ENCODE data around the gene SSH3. TPM values are rescaled to one million over a fixed set of nuclear protein-coding genes. Genes with fewer than 3 reads are reported as not detected.

SSH3 gene
- total RNA-seq, 1 donor from 2014 or later: 35.0 TPM

DNA sequence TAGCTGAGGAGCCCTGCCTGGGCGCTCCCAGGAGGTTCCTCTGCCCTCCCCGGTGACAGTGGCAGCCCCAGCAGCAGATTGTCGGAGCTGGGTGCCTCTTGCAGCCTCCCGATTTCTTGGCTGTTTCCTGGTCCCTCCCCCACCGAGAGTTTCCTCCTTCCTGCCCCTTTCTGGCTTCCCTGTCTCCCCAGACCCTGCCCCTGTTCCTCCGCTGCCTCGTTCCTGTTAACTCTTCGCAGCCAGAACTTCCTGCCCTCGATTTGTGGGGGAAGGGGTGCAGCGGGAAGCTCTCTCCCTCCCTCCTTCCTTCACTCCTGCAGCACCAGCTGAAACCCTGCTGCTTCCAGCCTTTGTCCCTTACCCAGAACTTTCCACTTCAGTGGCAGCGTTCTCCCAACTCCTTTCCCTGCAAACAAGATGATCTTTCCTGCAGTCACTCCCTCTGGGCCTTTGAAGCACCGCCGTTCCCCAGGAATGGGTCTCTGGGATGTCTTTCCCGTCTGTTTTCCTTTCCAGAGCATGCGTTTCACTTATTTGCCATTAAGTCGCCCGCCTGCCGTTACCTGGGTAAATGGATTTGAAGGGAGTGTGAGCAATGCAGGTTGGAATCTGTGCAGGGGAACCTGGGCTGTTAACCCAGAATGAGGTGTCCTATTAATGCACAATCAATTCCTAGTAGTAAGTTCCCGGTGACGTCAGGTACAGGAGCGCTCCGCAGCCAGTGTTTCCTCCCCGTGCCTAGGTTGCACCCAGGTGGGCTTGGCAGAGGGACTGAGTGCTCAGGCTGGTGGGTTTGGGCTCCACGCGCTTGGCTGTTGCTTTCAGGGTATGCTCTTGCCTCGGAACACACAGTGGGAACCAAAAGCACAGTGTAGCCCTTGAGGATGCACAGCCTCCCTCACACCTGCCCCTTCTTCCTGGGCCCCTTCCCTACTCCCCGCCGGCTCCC lies 32.8 kb upstream of the SSH3 start:
- H3K27me3 ChIP-seq (ENCODE audit: control insufficient read depth, insufficient read depth, low read length): no peaks in the 10 kb centered on the region

DNA sequence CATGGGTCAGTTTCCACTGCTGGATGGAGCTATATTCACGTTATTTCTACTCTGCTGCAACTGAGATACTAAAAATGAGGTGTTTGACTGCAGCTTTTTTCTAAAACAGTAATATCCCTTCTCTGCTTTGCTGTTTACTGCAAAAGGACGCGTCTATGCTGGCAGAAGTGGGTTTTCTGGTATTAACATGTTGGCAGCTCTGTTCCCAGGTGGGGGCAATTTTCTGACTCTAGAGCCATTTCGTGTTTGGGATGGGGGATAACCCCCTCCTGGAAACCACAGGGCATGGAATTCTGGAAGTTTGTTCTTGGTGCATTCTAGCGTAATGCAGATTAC lies 32.2 kb upstream of the SSH3 start:
- TF ChIP-seq, protein P1, sequence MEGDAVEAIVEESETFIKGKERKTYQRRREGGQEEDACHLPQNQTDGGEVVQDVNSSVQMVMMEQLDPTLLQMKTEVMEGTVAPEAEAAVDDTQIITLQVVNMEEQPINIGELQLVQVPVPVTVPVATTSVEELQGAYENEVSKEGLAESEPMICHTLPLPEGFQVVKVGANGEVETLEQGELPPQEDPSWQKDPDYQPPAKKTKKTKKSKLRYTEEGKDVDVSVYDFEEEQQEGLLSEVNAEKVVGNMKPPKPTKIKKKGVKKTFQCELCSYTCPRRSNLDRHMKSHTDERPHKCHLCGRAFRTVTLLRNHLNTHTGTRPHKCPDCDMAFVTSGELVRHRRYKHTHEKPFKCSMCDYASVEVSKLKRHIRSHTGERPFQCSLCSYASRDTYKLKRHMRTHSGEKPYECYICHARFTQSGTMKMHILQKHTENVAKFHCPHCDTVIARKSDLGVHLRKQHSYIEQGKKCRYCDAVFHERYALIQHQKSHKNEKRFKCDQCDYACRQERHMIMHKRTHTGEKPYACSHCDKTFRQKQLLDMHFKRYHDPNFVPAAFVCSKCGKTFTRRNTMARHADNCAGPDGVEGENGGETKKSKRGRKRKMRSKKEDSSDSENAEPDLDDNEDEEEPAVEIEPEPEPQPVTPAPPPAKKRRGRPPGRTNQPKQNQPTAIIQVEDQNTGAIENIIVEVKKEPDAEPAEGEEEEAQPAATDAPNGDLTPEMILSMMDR (IDR thresholded peaks at IDR 0.05; ENCODE audit: insufficient read depth, low read length, severe bottlenecking): no peak
- DNase-seq (ENCODE audit: low read depth) (no peak), FAIRE-seq (no peak)
- Histone ChIP-seq H3K27me3 (ENCODE audit: control insufficient read depth, insufficient read depth, low read length) (no peaks in the 10 kb centered on the region), H3K4me3 (ENCODE audit: low read depth, low read length) (no peak overlapping the region), H3K36me3 (ENCODE audit: control insufficient read depth, insufficient read depth, low read length) (peaks cover 30% of the 10 kb centered on the region)

More for the DNA sequence above, 32.8 kb upstream of the SSH3 start:
- no peak overlapping the region for H3K4me3 ChIP-seq (ENCODE audit: low read depth, low read length)
- DNase-seq (ENCODE audit: low read depth): no peak
- FAIRE-seq: no peak
- H3K36me3 ChIP-seq (ENCODE audit: control insufficient read depth, insufficient read depth, low read length): peaks cover 26% of the 10 kb centered on the region
- TF ChIP-seq, protein P1 (IDR thresholded peaks at IDR 0.05; ENCODE audit: insufficient read depth, low read length, severe bottlenecking): no peak

DNA sequence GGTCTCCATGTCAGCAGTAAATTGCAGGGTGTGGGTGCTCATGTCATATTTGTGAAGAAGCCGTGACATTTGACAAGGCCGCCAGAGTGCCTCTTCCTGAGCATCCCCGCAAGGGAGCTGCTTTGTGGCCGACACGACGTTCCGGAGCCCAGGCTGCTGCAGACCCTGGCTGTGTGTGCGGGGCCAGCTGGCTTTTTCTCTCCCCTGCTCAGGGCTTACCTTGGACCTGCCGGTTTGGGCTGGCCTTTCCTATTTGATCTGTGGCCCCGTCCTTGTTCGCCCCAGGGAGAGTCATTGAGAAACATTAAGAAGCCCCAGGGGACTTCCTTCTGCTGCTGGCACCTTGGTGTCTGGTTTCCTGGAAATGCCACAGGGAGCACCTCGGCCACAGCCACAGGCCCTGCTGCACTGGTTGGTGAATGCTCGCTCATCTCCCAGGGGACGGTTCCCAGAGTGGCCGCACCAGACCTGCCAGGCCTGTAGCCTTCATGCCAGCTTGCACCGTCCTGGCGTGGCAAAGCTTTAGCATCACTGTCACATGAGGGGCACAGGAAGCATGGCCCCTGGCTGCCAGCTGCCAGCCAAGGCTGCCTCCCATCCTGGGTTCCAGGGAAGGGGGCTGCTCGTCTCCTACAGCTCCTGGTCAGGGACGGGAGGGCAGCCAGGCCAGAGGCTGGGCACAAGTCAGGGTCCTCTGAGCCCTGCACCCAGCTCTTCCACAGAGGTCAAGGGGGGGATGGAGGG lies 31.6 kb upstream of the SSH3 start:
- H3K27me3 ChIP-seq (ENCODE audit: control insufficient read depth, insufficient read depth, low read length): no peaks in the 10 kb centered on the region
- TF ChIP-seq, protein P1 (IDR thresholded peaks at IDR 0.05; ENCODE audit: insufficient read depth, low read length, severe bottlenecking): no peak
- no peak overlapping the region for H3K4me3 ChIP-seq (ENCODE audit: low read depth, low read length)
- DNase-seq (ENCODE audit: low read depth) (no peak), FAIRE-seq (no peak)
- peaks cover 30% of the 10 kb centered on the region for H3K36me3 ChIP-seq (ENCODE audit: control insufficient read depth, insufficient read depth, low read length)

DNA sequence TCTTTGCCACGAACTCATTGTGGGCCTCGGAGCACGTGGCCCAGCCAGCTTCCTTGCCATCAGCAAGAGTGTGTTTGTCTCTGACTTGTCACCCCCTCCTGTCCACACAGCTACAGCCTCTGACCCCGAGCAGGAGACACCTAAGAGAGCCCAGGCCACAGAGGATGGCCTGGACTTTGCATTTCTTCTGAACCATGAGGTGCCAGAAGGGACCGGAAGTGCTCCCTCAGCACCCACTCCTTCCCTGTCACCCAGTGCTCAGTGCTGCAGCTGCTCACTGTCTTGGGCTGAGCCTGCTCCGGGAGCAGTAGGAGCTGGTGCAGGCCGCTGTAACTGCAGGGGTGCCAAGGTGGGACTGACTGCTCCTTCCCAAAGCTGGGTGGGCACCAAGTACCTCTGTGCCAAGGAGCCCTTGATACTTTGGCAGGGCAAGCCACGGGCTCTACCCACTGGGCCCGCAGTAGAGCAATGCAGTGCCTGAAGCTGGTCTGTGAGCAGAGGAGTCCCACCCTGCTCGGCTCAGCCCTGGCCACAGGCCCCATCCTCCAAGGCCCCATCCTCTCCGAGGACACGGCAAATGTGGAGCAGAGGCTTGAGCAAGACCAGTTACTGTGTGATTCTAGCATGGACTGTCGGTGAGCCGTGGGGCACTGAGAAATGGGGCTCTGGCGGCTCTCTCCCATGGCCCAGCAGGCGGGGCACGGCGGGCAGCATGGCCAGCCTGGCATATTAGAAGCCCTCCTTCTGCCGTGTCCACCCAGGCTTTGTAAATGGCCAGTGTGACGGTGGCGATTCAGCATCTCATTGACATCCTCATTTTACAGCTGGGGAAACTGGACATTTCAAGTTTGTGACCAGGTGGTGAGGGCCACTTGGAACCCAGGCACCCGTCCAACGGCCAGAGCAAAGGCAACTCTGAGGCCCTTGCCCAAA lies 30.7 kb upstream of the SSH3 start:
- Histone ChIP-seq H3K36me3 (ENCODE audit: control insufficient read depth, insufficient read depth, low read length) (peaks cover 31% of the 10 kb centered on the region), H3K4me3 (ENCODE audit: low read depth, low read length) (no peak overlapping the region), H3K27me3 (ENCODE audit: control insufficient read depth, insufficient read depth, low read length) (no peaks in the 10 kb centered on the region)
- no peak for FAIRE-seq
- no peak for DNase-seq (ENCODE audit: low read depth)
- TF ChIP-seq, protein P1 (IDR thresholded peaks at IDR 0.05; ENCODE audit: insufficient read depth, low read length, severe bottlenecking): no peak

DNA sequence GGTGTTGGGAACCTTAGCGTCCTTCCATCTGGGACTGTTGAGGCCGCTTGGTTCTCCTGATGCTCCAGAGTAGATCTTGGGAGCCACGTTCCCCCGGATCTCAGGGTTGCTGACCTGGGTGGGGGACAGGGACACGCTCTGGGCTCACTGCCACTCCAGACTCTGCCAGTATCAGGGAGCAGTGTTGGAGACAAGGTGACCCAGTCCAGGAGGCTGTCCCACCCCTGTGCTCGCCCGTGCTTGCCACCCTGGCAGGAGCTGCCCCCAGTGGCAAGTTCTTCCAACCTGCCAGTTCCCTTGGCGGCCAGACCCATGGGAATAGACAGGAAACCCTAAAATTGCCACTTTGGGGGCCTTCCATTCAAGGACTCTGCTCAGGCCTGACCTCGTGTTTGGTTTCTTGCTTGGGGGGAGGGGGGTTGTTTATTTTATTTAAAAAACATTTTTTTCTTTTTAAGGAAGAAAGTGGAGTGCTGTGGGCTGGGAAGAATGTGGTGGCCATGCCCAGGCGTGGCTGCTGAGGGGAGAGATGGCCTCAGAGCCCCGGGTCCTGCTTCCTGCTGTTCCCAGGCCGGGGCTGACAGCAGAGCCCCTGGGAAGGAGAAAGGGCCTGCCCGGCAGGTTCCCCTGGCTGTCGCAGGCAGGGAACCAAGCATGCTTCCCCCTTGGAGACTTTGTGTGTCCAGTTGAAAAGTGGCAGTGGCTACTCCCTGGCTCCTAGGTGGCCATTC lies 29.9 kb upstream of the SSH3 start:
- no peak for DNase-seq (ENCODE audit: low read depth)
- FAIRE-seq: no peak
- TF ChIP-seq, protein P1 (IDR thresholded peaks at IDR 0.05; ENCODE audit: insufficient read depth, low read length, severe bottlenecking): no peak
- Histone ChIP-seq H3K36me3 (ENCODE audit: control insufficient read depth, insufficient read depth, low read length) (peaks cover 28% of the 10 kb centered on the region), H3K4me3 (ENCODE audit: low read depth, low read length) (no peak overlapping the region), H3K27me3 (ENCODE audit: control insufficient read depth, insufficient read depth, low read length) (no peaks in the 10 kb centered on the region)

Measured in bronchial epithelial cell (primary cell).